Astrocyte of the cerebellum (primary cell): Measurements from ENCODE around the gene CLCA1.

Experiments used
- DNase-seq: peaks from one replicate; pipeline ENCODE4 v3.0.0-alpha.2; 2011; ENCODE audit warnings: low read depth
- H3K4me3 ChIP-seq: 2 replicates; pipeline ENCODE4 v1.5.1; 2011; ENCODE audit warnings: mild to moderate bottlenecking, low read depth, low read length, moderate library complexity
- in situ Hi-C: cut with HindIII; loops from 2 replicates; pipeline ENCODE4 v1.10.0; 2017; ENCODE audit warnings: low sequenced_read_pairs
- TF ChIP-seq, protein P1 (sequence below): IDR thresholded peaks from 2 replicates; pipeline ENCODE4 v1.5.1; 2012; ENCODE audit warnings: low read length, low read depth, moderate library complexity, mild to moderate bottlenecking; ENCODE audit errors: missing control alignments

The CLCA1 gene

DNA sequence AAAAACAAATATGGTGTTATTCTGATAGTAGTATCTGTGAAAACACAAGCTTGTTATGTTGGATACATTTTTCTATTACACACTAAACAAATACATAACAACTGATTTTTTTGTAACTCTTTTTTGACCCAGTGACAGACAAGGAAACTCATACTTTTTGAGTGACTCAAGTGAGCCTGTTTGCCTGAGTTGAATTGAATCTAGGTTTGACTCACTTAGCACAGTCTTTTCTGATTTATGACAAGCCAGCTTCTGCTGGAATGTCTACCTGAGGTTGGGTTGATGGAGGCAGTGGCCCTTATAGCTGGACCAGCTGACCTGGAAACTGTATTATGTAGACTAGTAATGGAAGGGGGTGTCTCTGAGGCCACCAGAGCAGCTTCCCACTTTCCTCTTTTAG is 73.9 kb downstream of the CLCA1 start:
- H3K4me3 ChIP-seq = no peak overlapping the region
- TF ChIP-seq, protein P1, sequence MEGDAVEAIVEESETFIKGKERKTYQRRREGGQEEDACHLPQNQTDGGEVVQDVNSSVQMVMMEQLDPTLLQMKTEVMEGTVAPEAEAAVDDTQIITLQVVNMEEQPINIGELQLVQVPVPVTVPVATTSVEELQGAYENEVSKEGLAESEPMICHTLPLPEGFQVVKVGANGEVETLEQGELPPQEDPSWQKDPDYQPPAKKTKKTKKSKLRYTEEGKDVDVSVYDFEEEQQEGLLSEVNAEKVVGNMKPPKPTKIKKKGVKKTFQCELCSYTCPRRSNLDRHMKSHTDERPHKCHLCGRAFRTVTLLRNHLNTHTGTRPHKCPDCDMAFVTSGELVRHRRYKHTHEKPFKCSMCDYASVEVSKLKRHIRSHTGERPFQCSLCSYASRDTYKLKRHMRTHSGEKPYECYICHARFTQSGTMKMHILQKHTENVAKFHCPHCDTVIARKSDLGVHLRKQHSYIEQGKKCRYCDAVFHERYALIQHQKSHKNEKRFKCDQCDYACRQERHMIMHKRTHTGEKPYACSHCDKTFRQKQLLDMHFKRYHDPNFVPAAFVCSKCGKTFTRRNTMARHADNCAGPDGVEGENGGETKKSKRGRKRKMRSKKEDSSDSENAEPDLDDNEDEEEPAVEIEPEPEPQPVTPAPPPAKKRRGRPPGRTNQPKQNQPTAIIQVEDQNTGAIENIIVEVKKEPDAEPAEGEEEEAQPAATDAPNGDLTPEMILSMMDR = no peak
- in situ Hi-C loops = no loop called here
- DNase-seq = no peak

GRCh38 chr1:86546787-86547221 is 78.1 kb downstream of the CLCA1 start, which contains the start of gene CLCA4:
CLCA4 (plus strand) TSS chr1:86547078; CDS start chr1:86547120, 42 bp downstream.
- DNase-seq = no peak
- in situ Hi-C loops = no loop called here
- no peak within 1 kb of the TSS for H3K4me3 ChIP-seq
- TF ChIP-seq, protein P1 = no peak

DNA sequence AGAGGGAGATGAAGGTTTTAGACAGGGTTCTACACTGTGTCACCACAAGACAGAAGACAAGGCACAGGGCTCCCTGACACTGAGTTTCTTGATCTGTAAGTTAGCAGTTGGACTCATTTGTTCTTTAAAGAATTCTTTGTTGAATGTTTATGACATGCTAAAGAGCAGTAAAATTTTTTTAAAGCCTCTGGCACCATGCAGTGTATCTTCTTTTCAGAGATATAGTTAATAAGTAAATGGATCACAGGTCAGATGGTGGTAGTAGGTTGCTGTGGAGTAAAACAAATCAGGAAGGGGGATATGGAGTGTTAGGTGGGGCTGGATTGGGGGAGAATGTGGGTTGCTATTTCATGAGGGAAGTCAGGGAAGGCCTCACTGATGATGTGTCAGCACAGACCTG is 80.1 kb downstream of the CLCA1 start:
- TF ChIP-seq, protein P1 = no peak
- no peak overlapping the region for H3K4me3 ChIP-seq
- no peak for DNase-seq
- in situ Hi-C loops = no loop called here
